Measurements from ENCODE around the gene CAPZB. TPM values are rescaled to one million over a fixed set of nuclear protein-coding genes. Genes with fewer than 3 reads are reported as not detected.

The CAPZB gene
- total and polyA plus RNA-seq, 11 donors: 77.8 to 348 (median 237) TPM

GRCh38 chr1:19462781-19463503 lies 22.4 kb downstream of the CAPZB start:
- Histone ChIP-seq H3K27me3 (no peaks in the 10 kb centered on the region), H3K36me3 (peaks cover 0 to 6% (median 0%) of the 10 kb centered on the region in 9 donors), H3K27ac (peak overlapping the region in 9 of 12 donors; percentile 5 to 84 (median 17)), H3K4me1 (peaks cover 3 to 95% (median 74%) of the 10 kb centered on the region in 12 donors), H3K4me3 (no peak overlapping the region), H3K9me3 (no peaks in the 10 kb centered on the region)
- 60 to 66% (median 63%) methylated on average over 10 of the region's 10 CpGs for WGBS, 4 donors
- ATAC-seq (no peak), DNase-seq (no peak)
- intact Hi-C loops (cut with DNase I): no loop called here
- TF ChIP-seq CTCF (IDR thresholded peaks at IDR 0.05): no peak
- TF ChIP-seq POLR2A (IDR thresholded peaks at IDR 0.05): no peak

GRCh38 chr1:19461220-19461554 lies 24.2 kb downstream of the CAPZB start:
- TF ChIP-seq CTCF (IDR thresholded peaks at IDR 0.05) (no peak), POLR2A (IDR thresholded peaks at IDR 0.05) (no peak)
- intact Hi-C loops (cut with DNase I): no loop called here
- H3K27me3 ChIP-seq: no peaks in the 10 kb centered on the region
- H3K9me3 ChIP-seq: no peaks in the 10 kb centered on the region
- no peak for DNase-seq
- peaks cover 0 to 6% (median 0%) of the 10 kb centered on the region in 9 donors for H3K36me3 ChIP-seq
- H3K4me1 ChIP-seq: peaks cover 6 to 96% (median 75%) of the 10 kb centered on the region in 12 donors
- H3K27ac ChIP-seq: peak overlapping the region in 2 of 12 donors; percentile 43 to 45
- H3K4me3 ChIP-seq: no peak overlapping the region
- ATAC-seq: no peak
- 73 to 79% (median 77%) methylated on average over 3 to 6 of the region's 6 CpGs for WGBS, 4 donors

GRCh38 chr1:19460535-19461219 lies 24.7 kb downstream of the CAPZB start:
- no peaks in the 10 kb centered on the region for H3K9me3 ChIP-seq
- H3K27me3 ChIP-seq: no peaks in the 10 kb centered on the region
- peaks cover 0 to 2% (median 0%) of the 10 kb centered on the region in 9 donors for H3K36me3 ChIP-seq
- H3K4me1 ChIP-seq: peaks cover 6 to 96% (median 74%) of the 10 kb centered on the region in 12 donors
- TF ChIP-seq CTCF (IDR thresholded peaks at IDR 0.05) (no peak), POLR2A (IDR thresholded peaks at IDR 0.05) (no peak)
- intact Hi-C loops (cut with DNase I): no loop called here
- DNase-seq: no peak
- 84 to 90% (median 86%) methylated on average over 12 of the region's 12 CpGs for WGBS, 4 donors
- peak overlapping the region in 2 of 12 donors; percentile 43 to 45 for H3K27ac ChIP-seq
- no peak overlapping the region for H3K4me3 ChIP-seq
- ATAC-seq: no peak

GRCh38 chr1:19458815-19459417 lies 26.4 kb downstream of the CAPZB start:
- peaks cover 5 to 98% (median 82%) of the 10 kb centered on the region in 12 donors for H3K4me1 ChIP-seq
- intact Hi-C loops (cut with DNase I): no loop called here

More at GRCh38 chr1:19458815-19459417, 26.4 kb downstream of the CAPZB start:
- ATAC-seq: peak; percentile 65 to 78 (median 72)
- 41 to 55% (median 48%) methylated on average over 6 of the region's 6 CpGs for WGBS, 4 donors
- no peaks in the 10 kb centered on the region for H3K27me3 ChIP-seq
- DNase-seq: peak in 2 of 5 donors; percentile 67 to 73
- TF ChIP-seq CTCF (IDR thresholded peaks at IDR 0.05): no peak
- TF ChIP-seq POLR2A (IDR thresholded peaks at IDR 0.05): no peak
- H3K36me3 ChIP-seq: no peaks in the 10 kb centered on the region
- H3K27ac ChIP-seq: peak overlapping the region in 8 of 12 donors; percentile 7 to 93 (median 56)
- H3K9me3 ChIP-seq: no peaks in the 10 kb centered on the region
- no peak overlapping the region for H3K4me3 ChIP-seq
